Measurements from ENCODE around the gene ZNF239. TPM values are rescaled to one million over a fixed set of nuclear protein-coding genes. Genes with fewer than 3 reads are reported as not detected.

The ZNF239 gene
- total and polyA plus RNA-seq, 7 experiments from 2014 or later = 1.7 to 8.5 (median 2.3) TPM

Other genes starting within 250 kb of the ZNF239 start
- gene FXYD4, start 203.0 kb downstream of the ZNF239 start, total RNA-seq = not detected
- not detected for gene FXYD4, start 203.0 kb downstream of the ZNF239 start, polyA plus RNA-seq
- gene HNRNPF, start 165.4 kb downstream of the ZNF239 start, total RNA-seq = 100 to 1,000 TPM in 4 of 5 experiments, 10 to 100 TPM in 1; 88.1 to 449 (median 159) TPM
- gene HNRNPF, start 165.4 kb downstream of the ZNF239 start, polyA plus RNA-seq = 100 to 1,000 TPM; 193 to 269 TPM
- 10 to 100 TPM in 1 of 5 experiments, 1 to 10 TPM in 4; 4.1 to 12.0 (median 5.9) TPM for gene ZNF487, start 137.5 kb downstream of the ZNF239 start, total RNA-seq
- gene ZNF487, start 137.5 kb downstream of the ZNF239 start, polyA plus RNA-seq = 1 to 10 TPM; 5.9 to 6.8 TPM
- 10 to 100 TPM in 2 of 5 experiments, 1 to 10 TPM in 3; 2.9 to 13.1 (median 5.3) TPM for gene ZNF485, start 31.8 kb upstream of the ZNF239 start, total RNA-seq
- gene ZNF485, start 31.8 kb upstream of the ZNF239 start, polyA plus RNA-seq = 1 to 10 TPM; 6.0 to 7.4 TPM
- gene ZNF32, start 74.3 kb upstream of the ZNF239 start, total RNA-seq = 10 to 100 TPM; 19.3 to 47.0 (median 22.7) TPM
- 10 to 100 TPM; 92.2 to 98.8 TPM for gene ZNF32, start 74.3 kb upstream of the ZNF239 start, polyA plus RNA-seq

All from naive thymus-derived CD4-positive, alpha-beta T cell (primary cell).